Measurements from ENCODE around the gene SGMS1.

DNA sequence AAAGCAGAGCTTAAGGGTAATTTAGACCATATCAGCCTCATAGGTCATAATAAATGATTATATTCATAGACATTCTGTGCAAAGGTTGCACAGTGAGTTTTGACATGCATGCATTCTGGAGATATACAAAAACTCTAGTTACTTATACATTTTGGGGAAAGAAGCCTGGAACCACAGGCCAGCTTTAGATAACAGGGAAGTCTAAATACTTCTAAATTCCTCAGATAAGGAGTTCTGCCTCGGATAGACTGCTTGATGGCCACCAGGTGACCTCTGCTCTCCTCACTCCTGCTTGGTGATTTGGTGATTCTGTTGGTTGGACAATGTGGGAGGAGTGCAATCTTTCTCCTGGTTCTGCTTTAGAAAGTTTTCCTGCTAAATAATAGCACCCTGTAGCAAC lies 77.9 kb downstream of the SGMS1 start:
- TF ChIP-seq, protein P1, sequence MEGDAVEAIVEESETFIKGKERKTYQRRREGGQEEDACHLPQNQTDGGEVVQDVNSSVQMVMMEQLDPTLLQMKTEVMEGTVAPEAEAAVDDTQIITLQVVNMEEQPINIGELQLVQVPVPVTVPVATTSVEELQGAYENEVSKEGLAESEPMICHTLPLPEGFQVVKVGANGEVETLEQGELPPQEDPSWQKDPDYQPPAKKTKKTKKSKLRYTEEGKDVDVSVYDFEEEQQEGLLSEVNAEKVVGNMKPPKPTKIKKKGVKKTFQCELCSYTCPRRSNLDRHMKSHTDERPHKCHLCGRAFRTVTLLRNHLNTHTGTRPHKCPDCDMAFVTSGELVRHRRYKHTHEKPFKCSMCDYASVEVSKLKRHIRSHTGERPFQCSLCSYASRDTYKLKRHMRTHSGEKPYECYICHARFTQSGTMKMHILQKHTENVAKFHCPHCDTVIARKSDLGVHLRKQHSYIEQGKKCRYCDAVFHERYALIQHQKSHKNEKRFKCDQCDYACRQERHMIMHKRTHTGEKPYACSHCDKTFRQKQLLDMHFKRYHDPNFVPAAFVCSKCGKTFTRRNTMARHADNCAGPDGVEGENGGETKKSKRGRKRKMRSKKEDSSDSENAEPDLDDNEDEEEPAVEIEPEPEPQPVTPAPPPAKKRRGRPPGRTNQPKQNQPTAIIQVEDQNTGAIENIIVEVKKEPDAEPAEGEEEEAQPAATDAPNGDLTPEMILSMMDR (IDR thresholded peaks at IDR 0.05; ENCODE audit: insufficient read depth, low read length, poor library complexity, severe bottlenecking) = no peak
- no peak for TF ChIP-seq EZH2phosphoT487 (conservative IDR thresholded peaks at IDR 0.05; ENCODE audit: low read length)
